Stimulated activated CD8-positive, alpha-beta memory T cell treated with anti-CD3 and anti-CD28 coated beads, Interleukin-7, amount 100 ng/mL, for 4 hours (primary cell): ENCODE results near the gene SRSF1.
"Not testable (repeated sequence)": the region's sequence is repeated elsewhere in the genome, so short reads cannot be mapped to it uniquely, and the experiment has no call there.

Source experiments
- DNase-seq, 2 donors: peaks; one replicate each; pipeline ENCODE4 v3.0.0-alpha.2; 2020; ENCODE audit warnings: low read depth in 2 of 2

SRSF1 gene

GRCh38 chr17:57990037-57990436, 17.0 kb downstream of the SRSF1 start:
- DNase-seq, result no peak

DNA sequence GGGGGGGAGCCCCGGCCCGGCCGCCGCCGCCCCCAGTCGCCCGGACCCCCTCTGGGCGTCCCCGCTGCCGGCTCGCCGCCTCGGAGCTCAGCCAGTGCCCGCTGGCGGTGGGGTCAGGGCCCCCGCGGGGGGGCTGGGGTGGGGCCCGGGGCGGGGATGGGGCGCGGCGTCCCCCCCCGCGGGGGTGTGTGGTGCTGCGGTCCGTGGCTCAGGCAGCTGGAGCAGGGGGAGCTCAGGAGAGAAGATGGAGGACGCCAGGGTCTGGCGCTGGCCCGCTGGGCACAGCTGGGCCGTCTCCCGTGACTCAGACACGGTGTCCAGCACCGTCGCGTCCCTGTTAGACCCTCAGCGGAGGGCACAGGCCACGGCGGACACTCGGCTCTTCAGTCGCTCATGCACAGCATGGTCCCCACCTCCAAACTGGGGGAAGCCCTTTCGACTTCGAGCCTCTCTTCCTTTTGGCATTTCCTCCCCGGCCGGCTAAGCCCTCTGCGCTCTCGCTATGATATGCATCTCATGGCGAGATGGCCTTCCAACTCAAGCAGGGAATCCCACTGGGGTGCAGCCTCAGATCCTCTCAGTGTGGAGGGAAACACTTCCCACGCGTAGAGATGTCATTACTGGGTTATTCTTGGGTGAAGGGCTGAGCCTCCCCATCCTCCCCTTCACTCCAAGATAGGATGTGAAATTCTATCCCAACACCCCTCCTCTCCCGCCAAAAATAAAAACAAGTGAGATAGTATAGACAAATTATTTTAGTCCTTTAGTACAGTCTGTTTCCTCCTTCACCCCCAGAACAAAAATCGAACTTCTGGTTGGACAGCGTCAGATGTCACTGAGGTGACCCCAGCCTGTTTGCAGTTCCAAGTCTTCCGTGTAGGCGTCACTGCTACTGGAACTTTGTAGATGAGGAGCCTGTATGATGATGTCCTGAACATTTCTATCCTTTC, 18.5 kb downstream of the SRSF1 start:
- peak in 1 of 2 donors; percentile 33 for DNase-seq

- peak; percentile 35 to 76 for DNase-seq
Measured at GRCh38 chr17:57987581-57988300, 19.3 kb downstream of the SRSF1 start, which contains the start of gene VEZF1. VEZF1 (minus strand) TSS chr17:57988254; CDS start chr17:57988111, 143 bp downstream.

- peak; percentile 14 to 32 for DNase-seq
Measured at GRCh38 chr17:57986841-57987580, 20.0 kb downstream of the SRSF1 start.

GRCh38 chr17:57985675-57985974, 21.4 kb downstream of the SRSF1 start:
- no peak for DNase-seq

DNA sequence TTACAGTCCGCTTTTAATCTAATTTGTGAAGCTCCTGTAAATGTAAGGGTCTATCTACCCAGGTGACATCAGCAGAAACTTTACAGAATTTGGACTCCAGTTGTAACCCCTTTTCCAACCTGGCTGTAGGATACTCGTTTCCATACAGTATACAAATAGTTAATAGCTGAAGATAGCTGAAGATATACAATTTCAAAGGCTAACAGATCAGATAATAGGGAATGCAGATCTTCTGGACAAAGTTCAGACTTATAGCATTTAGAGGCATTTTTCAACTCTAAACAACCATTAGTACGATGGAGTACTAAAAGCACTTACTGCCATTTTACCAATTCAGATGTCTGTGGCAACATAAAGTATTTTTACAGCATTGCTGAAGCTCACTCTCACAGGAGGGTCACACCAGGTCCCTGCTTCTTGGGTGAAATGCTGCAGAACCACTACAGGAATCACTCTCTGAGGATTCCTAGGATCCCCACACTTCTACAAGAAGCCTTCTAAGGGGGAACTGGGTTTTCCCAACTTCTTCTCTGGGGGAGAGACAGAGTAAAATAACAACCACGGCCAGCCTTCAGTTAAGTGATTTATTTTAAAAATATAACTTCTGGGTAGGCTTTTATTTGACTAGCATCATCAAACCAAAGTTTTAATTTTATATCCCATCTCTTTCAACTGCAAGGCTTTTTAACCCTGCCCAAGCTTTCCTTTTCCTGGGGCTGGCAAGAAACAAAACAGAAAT, 21.9 kb downstream of the SRSF1 start:
- no peak for DNase-seq

GRCh38 chr17:57984261-57984890, 22.7 kb downstream of the SRSF1 start:
- no peak for DNase-seq

- no peak for DNase-seq
Measured at GRCh38 chr17:57983446-57983845, 23.6 kb downstream of the SRSF1 start.

GRCh38 chr17:57982452-57983170, 24.4 kb downstream of the SRSF1 start:
- DNase-seq, result no peak

- DNase-seq, result no peak
Measured at GRCh38 chr17:57980522-57980921, 26.5 kb downstream of the SRSF1 start.

- DNase-seq, result no peak
Measured at GRCh38 chr17:57979076-57979475, 28.0 kb downstream of the SRSF1 start.

DNA sequence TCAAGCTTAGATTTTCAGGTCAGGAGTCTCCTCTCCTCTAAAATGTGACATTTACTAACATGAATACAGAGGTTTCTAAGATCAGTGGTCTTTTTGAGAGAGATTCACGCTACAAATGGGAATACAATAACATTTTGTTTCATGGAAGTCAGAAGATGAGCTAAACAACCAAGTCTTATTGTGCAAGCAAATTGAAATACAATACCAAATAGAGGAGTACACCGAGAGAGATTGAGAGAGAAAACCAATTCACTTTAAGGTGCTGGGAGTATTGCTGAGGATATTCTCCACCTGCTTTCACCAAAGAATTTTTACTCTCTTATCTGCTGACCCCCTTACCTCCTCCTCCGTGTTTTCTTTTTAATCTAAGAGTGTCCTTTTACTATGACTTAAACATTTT, 30.5 kb downstream of the SRSF1 start:
- no peak for DNase-seq

- DNase-seq, result no peak
Measured at GRCh38 chr17:57975044-57975443, 32.0 kb downstream of the SRSF1 start.

DNA sequence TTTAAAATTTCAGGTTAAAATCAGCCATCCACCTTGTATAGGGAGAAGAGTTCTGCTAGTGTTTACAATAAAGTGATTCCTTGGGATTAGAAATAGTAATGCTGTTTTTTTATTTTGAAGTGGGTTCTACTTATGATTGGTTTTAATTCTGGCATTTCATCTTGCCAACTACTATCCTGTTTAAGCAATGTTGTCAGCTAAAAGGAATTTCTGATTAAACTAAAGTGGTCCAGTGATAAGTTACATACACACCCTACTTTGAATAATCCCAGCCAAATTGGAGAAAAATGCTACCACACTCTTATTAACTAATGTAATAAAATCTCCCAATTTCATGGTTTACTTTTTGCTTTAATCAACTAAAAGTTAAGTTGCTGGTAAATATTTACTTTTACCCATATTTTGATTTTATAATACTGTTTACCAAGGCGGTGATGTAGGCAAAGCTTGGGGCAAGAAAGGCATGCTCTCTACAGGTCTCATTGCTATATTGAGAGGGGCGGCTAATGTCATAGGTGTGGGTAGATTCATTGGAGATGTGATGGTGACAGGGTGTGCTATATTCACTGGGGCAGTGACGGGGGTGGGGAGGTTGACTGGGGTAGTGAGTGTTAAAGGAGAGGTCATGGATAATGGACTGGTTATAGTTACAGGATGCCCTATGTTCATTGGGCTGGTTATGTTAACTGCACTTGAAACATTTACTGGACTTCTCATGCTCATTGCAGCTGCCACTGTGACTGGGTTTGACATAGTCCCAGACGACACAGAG, 32.8 kb downstream of the SRSF1 start:
- not testable (repeated sequence) for DNase-seq

GRCh38 chr17:57972151-57972550, 34.9 kb downstream of the SRSF1 start:
- DNase-seq, result no peak

- DNase-seq, result no peak
Measured at GRCh38 chr17:57971572-57971971, 35.5 kb downstream of the SRSF1 start.

DNA sequence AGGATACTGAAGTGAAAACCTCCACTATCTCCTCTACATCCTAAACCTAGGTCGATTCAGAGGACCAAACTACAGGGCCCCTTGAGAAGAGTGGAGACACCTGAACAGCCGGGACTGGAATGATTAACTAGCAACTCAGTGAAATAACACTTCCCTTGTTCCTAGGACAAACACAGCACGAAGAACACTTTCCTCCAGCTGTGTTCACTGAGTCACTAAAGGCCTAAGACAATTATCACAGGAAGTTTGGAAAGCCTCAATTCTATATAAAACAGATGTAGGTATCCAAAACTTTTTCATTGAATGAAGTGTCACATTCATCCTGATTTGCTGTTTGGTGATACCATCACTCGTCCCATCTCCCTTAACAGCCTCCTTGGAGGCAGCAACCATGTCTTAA, 36.3 kb downstream of the SRSF1 start:
- DNase-seq, result no peak

DNA sequence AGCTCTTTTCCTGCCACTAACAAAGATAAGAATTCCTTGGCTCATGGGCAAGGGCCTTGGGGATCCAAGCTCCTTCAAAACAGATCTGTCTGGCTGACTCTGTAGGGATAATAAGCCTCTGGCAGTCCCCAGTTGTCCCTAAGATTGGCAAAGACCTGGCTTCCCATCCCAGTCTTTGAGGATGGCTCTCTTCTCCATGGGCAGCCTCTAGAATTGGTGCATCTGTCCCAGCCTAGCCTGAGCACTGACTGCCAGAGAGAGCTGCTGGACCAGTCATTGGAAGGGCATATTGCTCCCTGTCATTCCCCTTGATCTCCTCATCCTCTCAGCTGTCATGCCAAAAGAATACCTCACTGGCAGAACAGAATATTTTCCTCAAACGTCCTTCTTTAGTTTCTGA, 38.6 kb downstream of the SRSF1 start:
- no peak for DNase-seq

DNA sequence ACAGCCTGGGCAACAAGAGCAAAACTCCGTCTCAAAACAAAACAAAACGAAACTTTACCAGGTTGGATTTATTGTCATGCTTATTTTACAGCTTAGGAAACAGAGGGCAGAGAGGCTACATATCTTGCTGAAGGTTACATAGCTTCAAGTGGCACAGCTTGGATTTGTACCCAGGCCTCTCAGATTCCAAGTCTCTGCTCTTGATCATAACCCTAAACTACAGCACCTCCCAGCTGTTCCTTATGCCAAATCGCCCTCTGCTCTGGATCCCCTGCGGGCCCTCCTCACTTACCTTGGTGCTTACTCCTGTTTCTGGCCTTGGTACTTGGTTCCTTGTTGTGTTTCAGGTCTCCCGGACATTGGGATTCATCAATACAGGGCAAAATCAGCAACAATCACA, 40.2 kb downstream of the SRSF1 start:
- DNase-seq, result no peak

DNA sequence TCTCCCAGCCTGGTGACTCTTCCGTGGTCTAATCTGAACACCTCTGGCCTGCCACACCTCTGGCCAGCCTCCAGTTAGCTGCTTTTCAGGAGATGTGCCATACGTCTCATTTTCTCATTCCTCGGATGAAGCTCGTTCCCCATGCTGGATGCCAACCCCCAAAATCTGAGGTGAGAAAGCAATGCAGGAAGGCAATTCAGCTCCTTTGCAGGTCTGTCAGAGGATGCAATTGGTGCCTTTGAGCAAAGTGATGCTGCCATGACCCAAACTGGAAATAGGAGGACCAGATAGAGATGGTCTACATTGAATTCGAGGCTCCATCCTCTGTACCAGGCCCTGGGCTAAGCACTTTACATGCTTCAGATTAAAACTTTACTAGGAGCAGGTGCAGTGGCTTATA, 40.8 kb downstream of the SRSF1 start:
- no peak for DNase-seq
